Measurements from ENCODE around the gene NR3C2.

- no peak for TF ChIP-seq CTCF (conservative IDR thresholded peaks at IDR 0.05; ENCODE audit: low read depth, low read length)
- no peak for TF ChIP-seq EZH2phosphoT487 (IDR thresholded peaks at IDR 0.05; ENCODE audit: borderline replicate concordance, low read length)
These were observed 407.4 kb downstream of the NR3C2 start for GRCh38 chr4:148034813-148035212.
